Inferior parietal cortex (tissue), 1 donor: Measurements from ENCODE around the gene RERE.

ENCODE experiments used
- DNase-seq: peaks from one replicate; pipeline ENCODE4 v3.0.0-alpha.2; 2016; ENCODE audit errors: extremely low spot score

The RERE gene

DNA sequence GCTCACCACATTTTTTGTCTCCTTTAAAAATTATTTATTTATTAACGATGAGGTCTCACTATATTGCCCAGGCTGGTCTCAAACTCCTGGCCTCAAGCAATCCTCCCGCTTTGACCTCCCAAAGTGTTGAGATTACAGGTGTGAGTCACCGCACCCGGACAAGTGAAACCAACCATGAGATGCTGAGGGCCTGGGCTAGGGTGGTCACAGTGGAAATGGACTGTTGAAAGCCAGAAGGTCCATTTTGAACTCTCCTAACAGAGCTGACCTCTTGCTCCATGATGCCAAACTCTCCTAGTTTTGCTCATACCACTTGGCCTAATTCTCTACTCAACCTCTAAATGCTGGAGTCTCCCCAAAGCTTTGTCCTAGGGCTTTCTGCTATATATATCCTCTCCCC, 390.4 kb downstream of the RERE start:
- no peak for DNase-seq

DNA sequence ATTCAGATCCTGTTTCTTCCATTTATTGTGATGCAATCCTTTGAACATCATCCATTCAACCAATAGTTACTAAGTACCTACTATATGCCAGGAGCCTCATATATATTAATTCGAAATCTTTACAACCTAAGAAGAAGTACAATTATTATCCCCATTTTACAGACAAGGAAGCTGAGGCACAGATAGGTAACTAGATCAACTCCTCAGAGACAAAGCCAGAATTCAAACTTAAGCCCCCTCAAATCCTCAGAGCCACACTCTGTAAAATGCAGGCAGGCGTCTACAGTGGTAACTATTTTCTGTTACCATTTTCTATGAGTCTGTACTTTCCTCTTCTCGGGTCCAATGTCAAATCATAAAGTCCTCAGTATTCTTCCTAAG, 391.7 kb downstream of the RERE start:
- DNase-seq, result no peak

DNA sequence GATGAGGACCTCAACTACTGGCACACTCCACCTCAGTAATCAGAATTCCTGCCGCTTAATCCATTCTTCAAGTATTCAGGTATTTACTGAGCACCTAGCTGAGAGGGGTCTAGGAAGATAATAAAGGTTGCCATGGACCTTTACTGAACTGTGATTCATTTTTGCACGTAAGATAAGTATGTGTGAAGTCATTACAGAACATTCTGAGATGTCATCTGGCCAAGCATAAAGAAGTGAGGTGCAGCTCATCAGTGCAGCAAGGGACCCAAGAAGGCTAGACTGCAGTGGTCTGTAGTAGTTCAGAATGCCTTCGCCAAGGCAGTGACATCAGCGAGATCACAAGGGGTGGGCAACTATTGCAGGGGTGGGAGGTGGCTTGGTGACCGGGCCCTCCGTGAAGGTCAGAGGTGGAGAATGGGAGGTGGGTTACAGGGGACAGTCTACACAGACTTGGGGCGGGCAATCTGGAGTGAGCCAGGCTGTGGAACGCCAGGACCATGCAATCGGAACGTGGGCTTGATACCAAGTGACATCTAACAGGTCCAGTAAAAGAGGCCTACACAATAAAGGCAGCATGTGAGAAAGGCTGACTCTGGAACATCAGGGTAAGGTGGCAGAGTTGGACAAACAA, 392.2 kb downstream of the RERE start:
- no peak for DNase-seq

- DNase-seq, result no peak
These were observed 392.8 kb downstream of the RERE start for GRCh38 chr1:8424539-8425116.

- no peak for DNase-seq
These were observed 393.5 kb downstream of the RERE start for GRCh38 chr1:8423692-8424538.

- no peak for DNase-seq
These were observed 394.2 kb downstream of the RERE start for GRCh38 chr1:8423269-8423691.

DNA sequence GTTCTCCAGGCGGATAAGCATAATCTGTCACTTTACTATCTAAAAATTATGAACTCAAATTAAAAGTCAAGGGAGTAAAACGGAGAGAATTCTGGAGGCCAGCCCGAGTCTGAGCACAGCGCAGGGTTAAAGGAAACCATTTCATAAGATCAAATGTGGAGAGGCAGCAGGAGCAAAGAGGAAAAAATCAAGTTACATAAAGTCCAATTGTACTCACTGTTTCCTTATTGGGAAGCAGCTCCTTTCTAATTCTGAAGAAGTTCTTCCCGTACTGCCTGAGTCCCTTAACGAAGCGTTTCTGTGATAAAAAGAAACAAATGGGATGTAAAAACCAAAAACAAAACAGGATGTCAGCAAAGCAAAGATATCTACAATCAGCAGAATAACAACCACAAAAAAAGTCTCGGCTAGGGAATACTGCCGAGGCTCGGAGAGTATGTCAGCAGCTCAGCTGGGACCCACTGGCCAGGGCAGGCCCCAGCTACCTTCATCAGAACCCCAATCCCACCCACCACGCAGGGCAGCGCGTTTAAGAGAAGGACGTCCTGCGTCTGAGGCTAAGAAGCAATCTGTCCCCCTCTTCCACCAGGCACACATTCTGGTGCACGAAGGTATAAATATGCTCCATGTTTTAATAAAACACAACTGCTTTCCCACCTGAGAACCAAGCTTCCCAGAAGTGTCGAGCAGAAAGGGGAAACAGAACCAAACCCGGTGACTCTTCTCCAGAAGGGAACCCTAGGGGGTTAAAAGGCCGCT, 394.8 kb downstream of the RERE start:
- DNase-seq, result peak; percentile 65

DNA sequence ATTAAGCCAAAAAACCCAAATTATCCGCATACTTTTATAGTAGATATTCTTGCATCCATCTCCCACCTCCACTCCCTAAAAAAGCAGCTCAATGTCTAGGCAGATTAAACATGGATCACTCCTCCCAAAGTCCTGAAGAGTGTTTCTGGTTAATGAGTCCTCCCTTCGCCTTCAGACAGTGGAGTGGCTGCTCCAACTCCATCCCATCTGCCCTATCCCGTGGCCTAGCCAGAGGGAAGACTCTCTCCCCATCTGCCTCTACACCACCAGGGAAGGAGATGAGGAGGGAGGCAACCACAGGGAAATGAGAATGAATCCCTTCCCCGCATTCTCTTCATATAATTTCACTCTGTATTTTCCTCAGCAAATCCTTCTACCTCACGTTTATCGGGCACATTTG, 395.7 kb downstream of the RERE start:
- no peak for DNase-seq

DNA sequence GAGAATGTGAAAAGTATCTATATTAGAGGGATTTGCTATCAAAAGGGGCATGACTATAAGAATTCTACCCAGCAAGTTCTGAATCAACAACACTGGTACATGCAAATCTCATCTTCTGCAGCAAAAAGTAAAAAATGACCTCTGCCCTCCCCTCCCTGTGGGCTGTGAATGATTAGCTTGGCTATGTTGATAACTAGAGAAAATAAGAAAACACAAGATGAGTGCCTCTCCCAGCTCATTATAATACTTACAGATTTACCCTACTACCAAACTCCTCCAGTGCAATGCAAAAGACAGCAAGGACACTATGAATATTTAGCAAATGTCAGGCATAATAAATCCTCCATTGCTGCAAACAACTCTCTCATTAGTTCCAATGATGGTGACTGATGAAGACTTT, 397.1 kb downstream of the RERE start:
- no peak for DNase-seq

DNA sequence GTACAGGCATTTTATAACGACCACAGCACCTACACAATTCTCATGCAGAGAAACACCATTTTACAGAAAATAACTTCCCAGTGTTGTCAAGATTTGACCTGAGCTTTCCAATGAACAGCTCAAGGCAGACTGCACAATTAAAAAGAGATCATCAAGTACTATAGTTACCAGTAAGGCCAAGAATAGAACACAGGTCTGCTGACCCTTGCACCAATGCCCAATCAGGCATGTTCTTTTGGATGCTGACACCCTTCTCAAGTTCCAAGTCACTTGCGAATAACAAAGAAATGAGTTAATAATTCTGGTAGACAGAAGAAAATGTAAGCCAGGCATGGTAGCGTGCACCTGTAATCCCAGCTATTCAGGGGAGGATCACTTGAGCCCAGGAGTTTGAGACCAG, 397.6 kb downstream of the RERE start:
- no peak for DNase-seq

GRCh38 chr1:8419172-8419571, 398.3 kb downstream of the RERE start:
- no peak for DNase-seq

- no peak for DNase-seq
These were observed 399.1 kb downstream of the RERE start for GRCh38 chr1:8418301-8418700.

DNA sequence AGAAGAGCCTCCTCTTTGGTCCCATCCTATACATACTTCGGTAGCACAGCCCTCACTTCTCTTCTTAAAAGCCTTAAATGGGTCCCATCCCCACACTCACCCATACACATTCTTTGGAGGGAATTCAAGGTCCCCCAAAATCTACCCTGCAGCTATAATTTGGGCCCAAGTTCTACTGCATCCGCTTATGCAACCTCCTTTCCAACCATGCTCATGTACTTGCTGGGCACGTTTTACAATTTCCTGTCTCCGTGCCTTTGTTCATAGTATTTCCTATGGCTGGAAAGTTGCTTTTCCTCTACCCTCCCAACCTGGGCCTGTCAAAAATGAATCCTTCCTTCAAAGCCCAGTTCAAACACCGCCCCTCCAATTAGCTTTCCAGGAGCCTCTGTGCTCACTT, 399.8 kb downstream of the RERE start:
- DNase-seq, result no peak

GRCh38 chr1:8416881-8417280, 400.6 kb downstream of the RERE start:
- no peak for DNase-seq

- DNase-seq, result no peak
These were observed 401.7 kb downstream of the RERE start for GRCh38 chr1:8415526-8416278.

GRCh38 chr1:8412183-8412831, 405.1 kb downstream of the RERE start:
- peak; percentile 69 for DNase-seq

- no peak for DNase-seq
These were observed 405.6 kb downstream of the RERE start for GRCh38 chr1:8411803-8412182.

DNA sequence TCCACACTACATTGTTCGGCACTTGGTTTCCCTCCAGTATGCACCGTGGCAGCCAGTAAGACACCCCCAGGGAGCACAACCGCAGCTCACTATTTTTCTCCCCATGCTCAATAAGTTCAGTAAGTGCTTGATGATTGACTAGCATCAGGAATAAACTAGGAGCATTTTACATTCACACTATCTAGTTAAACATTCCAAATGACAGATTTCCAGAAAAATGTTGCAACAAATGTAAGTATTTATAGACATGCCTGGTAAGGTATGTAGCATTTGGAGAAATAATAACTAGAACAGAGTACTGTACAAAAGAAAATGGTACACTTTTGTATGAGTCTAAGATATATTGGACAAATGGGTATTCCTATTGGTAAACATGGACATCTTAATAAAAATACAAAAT, 406.6 kb downstream of the RERE start:
- no peak for DNase-seq

DNA sequence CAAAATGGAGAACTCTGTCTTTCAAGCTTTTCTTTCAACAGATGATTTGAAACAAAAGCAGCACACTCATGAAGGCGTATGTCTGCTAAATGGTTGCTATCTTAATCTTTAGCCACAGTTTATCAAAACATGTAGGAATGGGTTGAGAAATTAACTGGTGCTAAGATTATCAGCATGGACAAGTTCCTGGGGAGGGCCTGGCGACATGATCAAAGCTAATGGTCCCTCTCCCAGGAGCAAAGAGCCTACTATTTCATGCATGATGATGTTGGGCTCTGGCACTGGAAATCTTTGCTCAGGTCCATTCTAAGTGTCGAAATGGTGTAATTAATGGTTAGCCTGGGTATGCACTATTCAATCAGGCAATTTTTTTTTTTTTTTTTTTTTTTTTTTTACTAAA, 407.8 kb downstream of the RERE start:
- no peak for DNase-seq

GRCh38 chr1:8409106-8409505, 408.3 kb downstream of the RERE start:
- DNase-seq, result peak; percentile 70

DNA sequence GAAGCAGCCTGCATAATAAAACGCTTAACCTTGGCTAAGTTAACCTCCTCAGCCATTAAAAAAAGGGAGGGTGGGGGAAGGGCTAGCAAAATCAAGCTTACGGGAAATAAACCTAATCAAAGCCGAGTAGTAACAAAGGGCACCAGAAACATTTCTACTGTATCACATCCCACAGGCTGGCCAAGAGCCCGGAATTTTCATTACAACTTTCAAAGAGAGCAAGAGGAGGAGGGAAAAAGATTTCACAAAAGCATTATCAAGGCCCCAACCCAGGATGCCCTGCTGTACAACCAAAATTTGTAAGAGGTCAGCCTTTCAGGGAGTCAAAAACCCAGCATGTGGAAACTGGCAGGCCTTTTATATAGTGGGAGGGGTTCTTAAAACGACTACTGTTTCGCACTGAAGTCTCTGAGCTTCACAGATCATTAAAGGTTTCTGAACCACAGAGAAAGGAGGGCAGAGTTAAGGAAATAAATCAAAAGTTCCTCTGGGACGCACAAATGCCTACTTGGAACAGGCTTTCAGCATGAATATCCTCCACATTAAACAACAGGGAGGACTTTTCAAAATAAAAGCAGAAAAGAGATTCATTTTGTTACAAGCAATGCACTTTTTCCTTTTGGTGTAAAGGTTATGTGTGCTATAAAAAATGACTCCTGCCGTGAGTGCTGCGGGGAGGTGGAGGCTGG, 409.1 kb downstream of the RERE start:
- DNase-seq, result no peak
